GM19372 (cell line): ENCODE data around the gene SLC7A9.
"Not testable (repeated sequence)": the region's sequence is repeated elsewhere in the genome, so short reads cannot be mapped to it uniquely, and the experiment has no call there.

ENCODE experiments used
- ATAC-seq: cut with Tn5 transposase; IDR thresholded peaks from one replicate; pipeline ENCODE4 v1.9.1; 2021; ENCODE audit warnings: mild to moderate bottlenecking, low read depth, moderate library complexity; ENCODE audit not compliant: unreplicated experiment

Gene SLC7A9

GRCh38 chr19:32886241-32886640, 16.7 kb upstream of the SLC7A9 start:
- ATAC-seq, result no peak

DNA sequence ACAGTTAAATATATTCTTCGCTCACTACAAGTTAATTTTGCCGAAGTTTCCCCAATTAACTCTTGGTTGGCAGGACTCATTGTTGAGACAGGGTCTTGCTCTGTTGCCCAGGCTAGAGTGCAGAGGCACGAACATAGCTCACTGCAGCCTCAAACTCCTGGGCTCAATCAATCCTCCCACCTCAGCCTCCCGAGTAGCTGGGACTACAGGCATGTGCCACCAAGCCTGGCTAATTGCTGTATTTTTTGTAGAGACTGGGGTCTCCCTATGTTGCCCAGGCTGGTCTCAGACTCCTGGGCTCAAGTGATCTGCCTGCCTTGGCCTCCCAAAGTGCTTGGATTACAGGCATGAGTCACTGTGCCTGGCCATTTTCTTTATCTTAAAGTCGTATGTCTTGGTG, 15.7 kb upstream of the SLC7A9 start:
- ATAC-seq, result not testable (repeated sequence)

DNA sequence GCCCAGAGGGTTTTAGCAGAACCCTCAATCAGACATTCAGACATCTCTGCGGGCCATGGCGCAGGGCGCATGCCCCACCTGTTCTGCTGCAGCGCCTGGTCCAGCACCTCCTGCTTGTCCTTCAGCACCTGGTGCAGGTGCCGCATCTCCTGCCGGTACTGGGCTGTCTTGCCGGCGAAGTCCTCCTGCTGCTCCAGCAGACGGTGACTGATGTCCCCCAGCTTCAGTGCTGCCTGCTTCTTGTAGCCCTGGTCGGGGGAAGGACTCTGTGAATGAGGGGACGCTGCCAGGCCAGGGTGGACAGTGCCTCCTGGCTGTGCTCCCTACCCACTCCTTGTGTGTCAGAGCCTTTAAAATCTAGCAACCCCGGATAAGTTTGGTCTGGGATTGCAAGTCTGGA, 12.2 kb upstream of the SLC7A9 start:
- no peak for ATAC-seq

GRCh38 chr19:32880622-32881021, 11.1 kb upstream of the SLC7A9 start:
- ATAC-seq, result no peak

- no peak for ATAC-seq
Observed at GRCh38 chr19:32879741-32880140, 10.2 kb upstream of the SLC7A9 start.

DNA sequence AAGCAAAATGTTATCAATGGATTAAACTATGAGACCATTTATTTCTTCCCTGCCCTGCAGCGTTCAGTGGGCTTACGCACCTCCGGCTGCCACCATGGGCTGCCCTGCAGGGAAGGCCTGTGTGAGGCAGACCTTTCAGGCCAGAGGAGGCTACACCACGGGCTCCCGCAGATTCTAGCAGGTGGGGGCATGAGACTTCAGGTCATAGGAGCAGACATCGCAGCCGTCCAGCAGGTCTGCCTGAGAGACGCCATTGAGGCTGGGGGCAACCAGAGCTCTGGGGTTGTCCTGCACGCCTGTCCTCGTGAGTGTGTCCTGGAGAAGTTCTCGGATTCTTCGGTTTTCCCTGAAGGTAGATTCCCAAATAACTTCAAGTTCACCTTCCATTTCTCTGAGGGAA, 9.4 kb upstream of the SLC7A9 start:
- ATAC-seq, result no peak

GRCh38 chr19:32877977-32878745, 8.6 kb upstream of the SLC7A9 start:
- ATAC-seq, result no peak

- no peak for ATAC-seq
Observed at GRCh38 chr19:32877323-32877912, 7.9 kb upstream of the SLC7A9 start.

- ATAC-seq, result no peak
Observed at GRCh38 chr19:32876919-32877285, 7.3 kb upstream of the SLC7A9 start.

GRCh38 chr19:32876236-32876918, 6.8 kb upstream of the SLC7A9 start:
- no peak for ATAC-seq

DNA sequence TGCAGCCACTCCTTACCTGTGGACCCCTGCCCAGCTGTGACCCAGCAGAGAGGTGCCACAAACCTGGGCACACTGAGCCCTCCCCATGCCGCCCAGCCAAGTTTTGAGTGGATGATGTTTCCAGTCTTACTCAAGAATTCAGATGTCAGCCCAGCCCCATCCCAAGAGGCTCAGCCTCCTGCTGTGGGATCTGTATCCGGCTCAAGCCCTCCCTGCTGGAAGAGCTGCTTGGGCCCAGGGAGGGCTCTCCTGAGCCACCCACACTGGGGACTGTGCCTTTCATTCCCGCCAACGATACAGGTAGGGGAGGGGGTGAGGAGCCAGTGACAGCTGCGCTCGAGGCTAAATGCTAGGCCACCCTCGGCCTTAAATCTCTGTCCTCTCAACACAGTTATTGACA, 5.9 kb upstream of the SLC7A9 start:
- ATAC-seq, result no peak

GRCh38 chr19:32874605-32875004, 5.0 kb upstream of the SLC7A9 start:
- no peak for ATAC-seq

DNA sequence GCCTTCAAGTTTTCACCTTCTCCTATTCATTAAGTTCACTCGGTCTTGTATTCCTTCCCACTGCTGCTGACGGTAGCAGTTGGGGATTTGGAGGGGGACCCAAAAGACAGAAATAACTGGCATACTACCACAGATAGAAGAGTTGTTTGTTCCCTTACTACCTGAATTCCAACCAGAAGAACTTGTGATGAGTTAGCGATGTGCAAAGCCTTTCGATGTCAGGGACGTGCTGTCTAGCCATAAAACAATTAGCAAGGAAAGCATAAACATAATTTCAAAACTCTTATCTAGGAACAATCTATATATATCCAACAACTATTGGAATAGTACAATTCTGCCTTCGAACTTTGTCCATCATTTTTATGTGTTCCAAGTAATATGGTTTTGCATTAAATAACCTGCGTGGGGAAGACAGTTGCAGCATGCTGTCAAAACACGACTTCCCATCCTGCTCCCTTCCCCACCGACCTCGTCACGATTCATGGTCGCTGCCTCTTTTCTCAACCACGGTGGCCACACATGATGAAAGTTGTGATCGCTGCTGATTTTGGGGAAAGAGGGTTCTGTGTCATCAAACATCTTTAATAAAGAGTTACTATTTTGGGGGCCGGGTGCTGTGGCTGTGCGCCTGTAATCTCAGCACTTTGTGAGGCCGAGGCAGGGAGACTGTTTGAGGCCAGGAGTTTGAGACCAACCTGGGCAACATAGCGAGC, 3.8 kb upstream of the SLC7A9 start:
- no peak for ATAC-seq

DNA sequence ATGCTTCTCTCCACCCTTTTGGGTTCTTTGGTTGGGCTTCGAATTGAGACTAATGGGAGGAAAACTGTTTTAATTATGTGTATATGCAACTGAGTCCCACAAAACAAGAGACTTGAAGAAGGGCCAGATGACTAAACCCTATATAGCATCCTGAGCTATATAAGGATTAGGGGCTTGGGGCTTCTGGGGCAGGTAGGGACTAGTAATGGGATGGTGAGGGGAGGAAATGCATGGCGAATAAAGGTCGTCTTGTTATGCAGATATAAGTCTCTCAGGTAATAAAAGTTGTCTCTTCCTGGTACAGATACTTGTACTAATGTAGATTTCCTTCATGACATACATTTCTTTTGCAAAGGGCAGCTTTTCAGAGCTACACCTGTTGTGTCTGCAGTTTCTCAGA, 2.8 kb upstream of the SLC7A9 start:
- no peak for ATAC-seq

DNA sequence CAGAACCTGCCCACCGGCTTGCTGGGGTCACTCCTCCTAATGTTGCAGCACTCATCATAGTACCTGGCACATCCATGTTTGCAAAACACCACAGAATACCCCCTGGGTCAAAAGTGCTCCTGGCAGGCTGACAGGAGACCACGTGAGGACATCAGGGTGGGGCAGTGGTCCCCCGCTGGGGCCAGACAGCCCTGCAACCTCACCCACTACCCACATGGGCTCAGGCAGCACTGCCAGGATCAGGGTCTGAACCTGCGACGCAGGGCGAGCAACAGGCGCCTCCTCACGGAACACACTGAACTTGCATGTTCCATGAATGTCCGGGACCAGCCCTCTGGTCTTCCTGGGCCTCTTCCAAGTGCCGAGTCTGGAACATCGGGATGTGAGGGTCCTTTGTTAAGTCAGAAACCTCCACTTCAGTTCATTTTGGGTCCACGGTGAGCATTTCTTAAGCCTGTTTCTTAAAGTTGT, 1.4 kb upstream of the SLC7A9 start:
- no peak for ATAC-seq

DNA sequence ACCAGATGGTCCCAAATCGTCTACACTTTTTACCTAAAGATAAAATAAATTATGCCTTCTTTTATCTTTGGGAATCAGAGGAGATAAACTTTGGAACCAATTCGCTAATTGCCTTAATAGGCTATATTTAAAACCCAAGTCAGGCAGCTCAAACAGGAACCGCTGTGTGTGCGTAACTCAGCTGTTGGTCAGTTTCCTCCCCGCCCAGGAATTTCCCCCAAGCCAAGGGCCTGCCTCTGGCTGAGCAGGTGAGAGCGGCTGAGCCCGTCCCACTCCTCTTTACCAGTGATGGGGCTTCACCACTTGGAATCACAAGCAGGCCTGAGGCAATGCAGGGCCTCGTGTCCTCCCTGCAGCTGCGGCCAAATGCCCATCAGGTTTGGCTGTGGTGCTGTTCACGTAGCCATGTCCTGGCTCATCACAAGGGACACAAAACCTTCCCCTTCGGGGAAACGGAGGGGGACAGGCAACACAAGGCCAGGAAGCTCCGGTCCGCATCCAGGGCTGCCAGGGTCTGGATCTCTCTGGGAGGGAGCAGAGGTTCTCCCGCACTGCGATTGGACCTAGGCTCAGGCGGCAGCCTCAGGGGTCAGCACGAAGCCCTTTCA, 503 bp upstream of the SLC7A9 start:
- no peak for ATAC-seq

DNA sequence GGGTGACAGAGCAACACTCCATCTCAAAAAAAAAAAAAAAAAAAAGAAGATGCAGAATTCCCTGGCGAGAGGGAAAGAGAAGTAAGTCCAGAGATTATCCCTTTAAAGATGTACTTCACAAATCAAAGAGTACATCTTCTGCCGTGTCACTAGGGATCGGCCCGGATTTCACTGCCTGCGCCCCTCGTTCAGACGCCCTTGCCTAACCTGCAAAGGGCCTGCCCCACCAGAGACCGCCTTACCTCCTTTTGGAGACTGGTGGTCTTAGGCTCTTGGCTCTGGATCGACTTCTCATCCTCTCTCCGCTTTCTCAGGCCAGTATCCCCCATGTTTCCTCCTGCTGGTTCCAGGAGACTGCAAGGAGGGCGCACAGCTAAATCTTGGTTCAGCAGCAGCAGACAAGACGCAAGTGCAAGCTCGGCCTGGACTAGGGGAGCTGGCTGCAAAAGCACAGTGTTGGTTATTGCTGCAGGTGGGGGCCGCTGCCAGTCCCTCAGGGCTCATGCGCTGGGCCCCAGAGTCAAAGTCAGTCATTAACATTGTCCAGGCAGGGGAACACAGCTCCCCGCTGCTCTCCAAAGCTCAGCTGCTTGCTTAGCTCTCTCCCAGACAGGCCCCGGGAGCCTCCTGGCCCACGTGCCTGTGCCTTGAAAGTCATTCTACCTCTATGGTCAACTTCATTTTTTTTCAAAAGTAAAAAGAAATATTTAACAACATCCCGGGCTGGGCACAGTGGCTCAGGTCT, 1.2 kb downstream of the SLC7A9 start:
- ATAC-seq, result no peak

- not testable (repeated sequence) for ATAC-seq
Observed at GRCh38 chr19:32867436-32867835, 2.1 kb downstream of the SLC7A9 start.

DNA sequence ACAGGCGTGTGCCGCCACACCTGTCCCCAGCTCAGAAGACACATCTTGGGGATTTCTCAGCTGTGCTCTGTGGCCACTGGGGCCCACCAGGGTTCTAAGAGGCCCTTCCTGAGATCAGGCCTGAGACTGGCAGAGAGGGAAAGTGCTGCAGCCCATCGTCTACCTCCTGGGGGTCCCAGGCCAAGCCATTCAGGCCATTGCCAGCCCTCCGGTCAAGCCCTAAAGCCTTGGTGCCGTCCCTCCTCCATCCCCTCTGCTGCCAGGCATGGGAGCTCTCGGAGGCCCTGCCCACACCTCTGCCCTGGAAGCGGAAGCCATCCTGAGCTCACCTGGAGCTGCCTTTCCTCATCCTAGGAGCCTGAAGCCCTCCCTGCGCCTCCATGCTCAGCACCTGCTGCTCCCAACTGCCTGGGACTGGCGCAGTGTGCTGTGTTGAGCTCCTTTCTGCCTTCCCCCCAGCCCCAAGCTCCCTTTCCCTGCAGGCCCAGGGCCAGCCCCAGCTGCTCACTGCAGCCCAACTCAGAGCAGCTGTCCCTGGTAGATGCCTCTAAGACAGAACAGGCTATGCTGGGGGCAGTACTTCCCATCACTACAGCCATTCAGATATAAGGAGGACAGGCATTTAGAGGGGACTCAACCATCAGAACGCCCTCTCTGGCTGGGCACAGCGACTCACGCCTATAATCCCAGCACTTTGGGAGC, 2.9 kb downstream of the SLC7A9 start:
- no peak for ATAC-seq
